Hepatocyte (in vitro differentiated cells): ENCODE data around the gene TLR8.

Experiments used
- CTCF ChIP-seq: fragments of 200-600 bp; sonication (generic); IDR thresholded peaks from 2 replicates; pipeline ENCODE4 v1.5.1; 2016; ENCODE audit warnings: antibody characterized with exemption, mild to moderate bottlenecking; ENCODE audit not compliant: poor library complexity
- EZH2 ChIP-seq: fragments of 200-600 bp; sonication (generic); IDR thresholded peaks from 2 replicates; pipeline ENCODE4 v1.6.1; 2016; ENCODE audit warnings: antibody characterized with exemption, mild to moderate bottlenecking, borderline replicate concordance
- EZH2phosphoT487 ChIP-seq: fragments of 200-600 bp; sonication (generic); IDR thresholded peaks from one replicate; pipeline ENCODE4 v1.6.1; 2018; ENCODE audit warnings: antibody characterized with exemption, mild to moderate bottlenecking, low read depth, moderate library complexity; ENCODE audit not compliant: unreplicated experiment, severe bottlenecking

- TF ChIP-seq CTCF = no peak
- TF ChIP-seq EZH2 = no peak
- TF ChIP-seq EZH2phosphoT487 = no peak
Observed at GRCh38 chrX:12945494-12945893, 39.1 kb downstream of the TLR8 start.
